ENCODE measurements around the gene TXNL1. TPM values are rescaled to one million over a fixed set of nuclear protein-coding genes. Genes with fewer than 3 reads are reported as not detected.
A peak's percentile ranks its signal among the peaks of the same experiment; 100 is the strongest.

The TXNL1 gene
- 66.7 TPM for total RNA-seq (ENCODE audit: unreplicated experiment)
- long read RNA-seq, full-length matches to known transcripts, result 85 of 94 reads
- long read RNA-seq, partial matches to known transcripts, result 2 of 94 reads
- long read RNA-seq, other reads (novel, unspliced or antisense), result 7 of 94 reads

DNA sequence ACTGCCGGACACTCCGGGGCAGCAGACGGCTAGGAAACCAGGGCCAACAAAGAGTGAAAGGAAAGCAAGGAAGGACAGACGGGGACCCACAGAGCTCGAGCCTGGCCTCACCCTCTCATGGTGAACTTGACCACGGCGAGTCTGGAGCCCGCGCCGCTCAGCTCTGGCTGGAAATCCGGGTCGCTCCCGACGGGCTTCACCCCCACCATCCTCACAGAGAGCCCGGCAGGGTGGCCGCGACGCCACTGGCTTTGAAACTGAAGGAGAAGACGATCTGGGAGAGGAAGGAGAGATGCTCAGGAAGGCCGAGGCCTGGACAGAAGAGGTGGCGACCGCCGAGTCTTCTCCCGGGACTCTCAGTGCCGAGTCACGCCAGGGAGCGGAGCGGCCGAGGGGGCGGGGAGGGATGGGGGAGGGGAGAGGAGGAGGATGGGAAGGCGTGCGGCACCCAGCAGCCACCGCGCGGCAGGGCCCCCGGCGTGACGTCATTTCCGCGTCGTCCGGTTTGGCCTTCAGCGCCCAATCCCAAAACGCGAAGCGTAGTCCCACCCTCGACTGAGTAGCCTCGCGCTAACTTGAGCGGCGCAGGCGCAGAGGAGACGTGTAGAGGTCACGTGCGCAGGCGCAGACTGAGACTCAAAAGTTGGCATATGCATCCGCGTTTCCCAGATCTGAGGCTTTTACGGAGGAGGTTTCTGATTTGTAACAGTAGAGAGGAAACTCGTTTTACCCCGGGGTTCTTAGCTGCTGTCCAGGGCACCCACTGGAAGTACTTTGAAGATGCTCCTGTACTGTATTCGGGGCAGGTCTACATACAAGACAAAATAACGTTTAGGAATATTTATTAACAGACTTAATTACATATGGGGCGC lies at the start of gene TXNL1:
Gene TXNL1, minus strand, starts transcription at position 361 of the 872 bp plus-strand sequence. Its CDS starts 152 bp downstream, at position 209.
- Mint-ChIP-seq H3K27me3 (ENCODE audit: unreplicated experiment) (peaks cover 3% of the 10 kb centered on the region), H3K9me3 (ENCODE audit: unreplicated experiment) (peaks cover 9% of the 10 kb centered on the region), H3K27ac (ENCODE audit: unreplicated experiment) (peak within 1 kb of the TSS; percentile 99), H3K4me1 (ENCODE audit: low read depth, unreplicated experiment) (peaks cover 24% of the 10 kb centered on the region), H3K36me3 (ENCODE audit: unreplicated experiment) (no peaks in the 10 kb centered on the region), H3K4me3 (ENCODE audit: unreplicated experiment) (peak within 1 kb of the TSS; percentile 99)
- peak; percentile 100 for DNase-seq
- TF ChIP-seq CTCF (IDR thresholded peaks at IDR 0.05; ENCODE audit: partially characterized antibody, unreplicated experiment), result no peak

DNA sequence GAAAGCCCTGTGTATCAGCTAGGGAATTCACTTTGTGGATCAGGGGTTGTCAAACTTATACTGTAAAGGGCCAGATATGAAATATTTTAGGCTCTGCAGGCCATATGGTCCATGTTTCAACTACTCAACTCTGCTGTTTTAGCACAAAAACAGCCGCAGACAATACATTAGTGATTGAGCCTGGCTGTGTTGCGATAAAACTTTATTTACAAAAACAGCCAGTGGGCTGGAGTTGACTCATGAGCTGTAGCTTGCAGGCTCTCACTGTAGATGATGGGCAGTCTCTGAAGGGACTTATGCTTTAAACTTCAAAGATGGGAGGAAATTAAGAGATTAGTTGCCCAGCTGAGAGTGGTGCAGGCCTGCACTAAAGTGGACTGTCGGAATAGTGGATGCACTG lies 45.9 kb upstream of the TXNL1 start:
- Mint-ChIP-seq H3K9me3 (ENCODE audit: unreplicated experiment) (no peaks in the 10 kb centered on the region), H3K27ac (ENCODE audit: unreplicated experiment) (no peak overlapping the region), H3K36me3 (ENCODE audit: unreplicated experiment) (no peaks in the 10 kb centered on the region), H3K27me3 (ENCODE audit: unreplicated experiment) (no peaks in the 10 kb centered on the region), H3K4me1 (ENCODE audit: low read depth, unreplicated experiment) (no peaks in the 10 kb centered on the region), H3K4me3 (ENCODE audit: unreplicated experiment) (no peak overlapping the region)
- DNase-seq, result no peak
- TF ChIP-seq CTCF (IDR thresholded peaks at IDR 0.05; ENCODE audit: partially characterized antibody, unreplicated experiment), result no peak

DNA sequence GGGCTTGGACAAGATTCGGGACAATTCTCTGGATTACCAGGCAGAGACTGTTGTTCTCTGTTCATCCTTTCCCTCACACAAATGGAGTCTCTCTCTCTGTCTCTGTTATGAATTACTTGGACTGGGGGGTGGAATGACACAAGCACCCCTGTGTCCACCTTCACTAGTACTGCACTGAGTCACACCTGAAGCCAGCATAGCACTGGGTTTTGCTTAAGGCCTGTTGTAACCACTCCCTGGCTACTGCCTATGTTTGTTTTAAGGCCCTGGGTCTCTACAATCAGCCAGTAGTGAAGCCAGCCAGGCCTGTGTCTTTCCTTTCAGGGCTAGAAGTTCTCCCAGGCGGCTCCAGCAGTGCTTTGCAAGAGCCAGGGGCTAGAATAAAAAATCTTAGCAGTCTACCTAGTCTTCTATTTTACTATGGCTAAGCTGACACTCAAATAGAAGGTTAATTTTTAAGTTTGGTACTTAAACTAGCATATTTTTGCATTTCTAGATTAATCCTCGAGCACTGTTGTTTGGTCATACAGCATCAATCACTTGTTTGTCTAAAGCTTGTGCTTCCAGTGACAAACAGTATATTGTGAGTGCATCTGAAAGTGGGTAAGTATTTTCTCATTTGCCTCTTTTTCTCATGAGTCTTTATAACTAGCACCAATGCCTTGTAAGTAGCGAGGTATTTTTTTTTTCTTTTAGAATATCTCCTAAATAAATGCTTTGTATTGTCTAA lies 40.6 kb upstream of the TXNL1 start:
- Mint-ChIP-seq H3K36me3 (ENCODE audit: unreplicated experiment) (peaks cover 9% of the 10 kb centered on the region), H3K27me3 (ENCODE audit: unreplicated experiment) (no peaks in the 10 kb centered on the region), H3K9me3 (ENCODE audit: unreplicated experiment) (no peaks in the 10 kb centered on the region), H3K4me1 (ENCODE audit: low read depth, unreplicated experiment) (no peaks in the 10 kb centered on the region), H3K4me3 (ENCODE audit: unreplicated experiment) (no peak overlapping the region), H3K27ac (ENCODE audit: unreplicated experiment) (no peak overlapping the region)
- DNase-seq, result no peak
- TF ChIP-seq CTCF (IDR thresholded peaks at IDR 0.05; ENCODE audit: partially characterized antibody, unreplicated experiment), result no peak

DNA sequence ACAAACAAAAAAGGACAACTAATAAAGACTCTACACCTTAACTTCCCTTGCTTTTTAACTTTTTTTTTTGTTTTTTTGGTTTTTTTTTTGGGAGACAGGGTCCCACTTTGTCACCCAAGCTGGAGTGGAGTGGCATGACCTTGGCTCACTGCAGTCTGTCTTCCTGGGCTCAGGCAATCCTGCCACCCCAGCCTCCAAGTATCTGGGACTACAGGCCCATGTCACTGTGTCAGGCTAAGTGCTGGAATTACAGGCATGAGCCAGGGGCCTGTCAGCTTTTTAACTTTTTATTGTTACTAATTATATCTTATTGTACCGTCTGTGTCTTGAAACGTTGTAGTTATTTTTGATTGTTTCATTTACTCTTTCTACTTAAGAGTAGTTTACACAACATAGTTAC lies 38.2 kb upstream of the TXNL1 start:
- Mint-ChIP-seq H3K4me3 (ENCODE audit: unreplicated experiment) (no peak overlapping the region), H3K36me3 (ENCODE audit: unreplicated experiment) (peaks cover 9% of the 10 kb centered on the region), H3K27ac (ENCODE audit: unreplicated experiment) (no peak overlapping the region), H3K9me3 (ENCODE audit: unreplicated experiment) (no peaks in the 10 kb centered on the region), H3K27me3 (ENCODE audit: unreplicated experiment) (no peaks in the 10 kb centered on the region), H3K4me1 (ENCODE audit: low read depth, unreplicated experiment) (no peaks in the 10 kb centered on the region)
- no peak for DNase-seq
- no peak for TF ChIP-seq CTCF (IDR thresholded peaks at IDR 0.05; ENCODE audit: partially characterized antibody, unreplicated experiment)
